SK-N-MC (cell line): ENCODE measurements around the gene CYB5R4.

Experiments
- DNase-seq: peaks from one replicate; pipeline ENCODE4 v3.0.0-alpha.2; 2011; ENCODE audit warnings: low read depth, low spot score
- H3K27ac ChIP-seq: fragments of 200-600 bp; sonication (generic); 2 replicates; pipeline ENCODE4 v1.5.1; 2016; ENCODE audit warnings: mixed run types
- H3K36me3 ChIP-seq: fragments of 200-600 bp; sonication (generic); 2 replicates; pipeline ENCODE4 v1.6.1; 2017; ENCODE audit warnings: antibody characterized with exemption, low read length, mixed read lengths; ENCODE audit not compliant: insufficient read depth
- H3K4me3 ChIP-seq: fragments of 200-600 bp; sonication (generic); 2 replicates; pipeline ENCODE4 v1.5.1; 2016
- H3K9ac ChIP-seq: fragments of 200-600 bp; sonication (generic); 2 replicates; pipeline ENCODE4 v1.8.0; 2017; ENCODE audit warnings: mixed run types, mixed read lengths; ENCODE audit not compliant: insufficient read length
- H3K9me3 ChIP-seq: fragments of 200-600 bp; sonication (generic); 2 replicates; pipeline ENCODE4 v1.6.1; 2017; ENCODE audit warnings: low read depth, mild to moderate bottlenecking, antibody characterized with exemption, low read length, moderate library complexity, mixed read lengths
- EZH2 ChIP-seq: fragments of 200-600 bp; sonication (generic); IDR thresholded peaks from one replicate; pipeline ENCODE4 v1.6.1; 2017; ENCODE audit warnings: antibody characterized with exemption
- FOXP2 ChIP-seq: optimal IDR thresholded peaks from 2 replicates; pipeline ENCODE3; 2011; ENCODE audit warnings: mild to moderate bottlenecking, moderate library complexity; ENCODE audit not compliant: insufficient read depth; ENCODE audit errors: extremely low read length, control extremely low read depth
- POLR2AphosphoS5 ChIP-seq: IDR thresholded peaks from 2 replicates; pipeline ENCODE4 v1.6.1; 2012; ENCODE audit warnings: mild to moderate bottlenecking, low read depth, low read length, borderline replicate concordance

Gene CYB5R4

GRCh38 chr6:83854766-83855165, 4.7 kb upstream of the CYB5R4 start:
- Histone ChIP-seq H3K27ac (no peak overlapping the region), H3K4me3 (no peak overlapping the region), H3K36me3 (no peaks in the 10 kb centered on the region), H3K9ac (no peak overlapping the region), H3K9me3 (no peaks in the 10 kb centered on the region)
- DNase-seq: no peak
- no peak for TF ChIP-seq POLR2AphosphoS5
- no peak for TF ChIP-seq FOXP2
- no peak for TF ChIP-seq EZH2

- H3K9me3 ChIP-seq: no peaks in the 10 kb centered on the region
- TF ChIP-seq EZH2: no peak
- no peak for TF ChIP-seq POLR2AphosphoS5
- no peak for TF ChIP-seq FOXP2
- H3K36me3 ChIP-seq: no peaks in the 10 kb centered on the region
- no peak for DNase-seq
- peak overlapping the region; percentile 70 for H3K9ac ChIP-seq
- H3K4me3 ChIP-seq: peak overlapping the region; percentile 89
- no peak overlapping the region for H3K27ac ChIP-seq
Observed at GRCh38 chr6:83860359-83860755, 868 bp downstream of the CYB5R4 start.

DNA sequence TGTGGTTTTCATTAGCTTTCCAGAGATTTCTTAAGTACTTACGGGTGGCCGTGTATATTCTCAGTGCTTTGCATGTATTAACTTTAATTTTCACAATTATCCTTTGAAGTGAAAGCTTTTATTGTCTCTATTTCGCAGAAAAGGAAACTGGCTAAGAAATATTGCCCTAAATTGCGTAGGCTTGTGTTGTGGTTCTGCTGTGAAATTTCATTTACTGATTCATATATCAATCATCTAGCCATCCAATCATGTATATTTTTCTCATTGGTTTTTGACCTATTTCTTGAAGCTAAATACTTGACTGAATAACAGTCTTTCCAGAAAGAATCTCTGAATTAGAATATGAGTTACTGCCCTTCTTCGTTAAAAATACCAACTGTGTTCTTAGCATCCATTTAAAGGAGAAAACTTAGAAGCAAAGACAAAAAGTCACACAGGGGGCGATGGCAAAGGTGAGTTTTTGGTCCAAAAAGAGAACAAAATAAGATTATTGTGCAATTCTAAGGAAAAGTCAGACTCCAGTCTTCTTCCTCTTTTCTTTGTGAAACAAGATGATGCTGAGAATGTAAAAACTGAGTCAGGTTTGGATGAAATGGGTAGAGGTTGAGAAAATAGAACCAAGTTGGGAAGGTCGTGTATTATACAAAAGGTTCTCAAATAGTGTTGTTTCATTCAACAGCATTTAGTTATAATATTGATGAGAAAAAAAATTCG, 1.4 kb downstream of the CYB5R4 start:
- DNase-seq: no peak
- TF ChIP-seq POLR2AphosphoS5 (no peak), EZH2 (no peak), FOXP2 (no peak)
- Histone ChIP-seq H3K36me3 (no peaks in the 10 kb centered on the region), H3K9ac (no peak overlapping the region), H3K4me3 (peak overlapping the region; percentile 89), H3K9me3 (no peaks in the 10 kb centered on the region), H3K27ac (no peak overlapping the region)

DNA sequence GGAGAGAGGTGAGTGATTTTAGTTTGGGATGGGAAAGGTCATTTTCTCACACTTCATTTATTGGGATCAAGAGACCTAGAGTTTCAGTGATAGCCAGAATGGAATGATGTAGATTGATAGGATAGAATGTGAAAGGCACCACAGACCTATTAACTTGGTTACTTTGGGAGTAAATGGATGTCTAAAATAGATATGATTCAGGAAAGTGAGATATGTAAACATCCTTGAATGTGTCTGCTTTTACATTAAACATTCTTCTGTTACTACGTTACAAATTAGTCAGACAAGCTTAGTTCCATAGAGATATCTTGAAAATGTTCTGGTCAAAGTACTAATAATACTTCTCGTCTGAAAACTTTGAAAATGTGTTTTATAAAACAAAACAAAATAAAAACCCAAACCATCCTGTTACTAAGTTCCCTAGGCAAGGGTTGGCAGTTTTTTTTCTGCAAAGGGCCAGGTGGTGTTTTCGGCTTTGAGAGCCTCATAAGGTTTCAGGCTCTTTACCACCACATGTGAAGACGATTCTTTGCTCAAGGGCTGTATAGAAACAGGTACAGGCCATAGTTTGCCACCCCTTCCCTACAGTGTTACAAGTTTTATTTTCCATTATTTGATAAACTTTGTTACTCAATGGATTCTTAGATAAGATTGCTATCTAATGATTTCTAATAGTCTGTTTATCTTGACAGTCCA, 3.4 kb downstream of the CYB5R4 start:
- Histone ChIP-seq H3K9me3 (no peaks in the 10 kb centered on the region), H3K9ac (no peak overlapping the region), H3K36me3 (peaks cover 13% of the 10 kb centered on the region), H3K4me3 (no peak overlapping the region), H3K27ac (no peak overlapping the region)
- no peak for TF ChIP-seq FOXP2
- no peak for TF ChIP-seq POLR2AphosphoS5
- no peak for TF ChIP-seq EZH2
- DNase-seq: no peak

DNA sequence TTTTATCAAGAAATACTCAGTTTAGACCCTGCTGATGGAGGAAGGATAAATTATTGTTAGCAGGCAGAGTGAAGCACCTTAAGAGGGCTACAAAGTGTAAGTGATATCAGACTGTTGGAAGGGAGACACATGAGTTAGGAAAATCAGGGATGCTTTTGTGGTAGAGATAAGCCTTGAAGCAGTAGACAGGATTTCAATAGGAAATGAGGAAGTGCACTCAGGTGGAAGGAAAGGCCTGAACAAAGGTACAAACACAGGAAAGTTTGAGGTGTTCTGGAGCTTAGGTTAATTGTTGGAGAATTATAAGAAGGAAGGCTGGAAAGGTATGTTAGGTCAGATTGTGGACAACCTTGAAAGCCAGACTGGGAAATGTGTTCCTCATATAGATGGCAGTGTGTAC, 7.6 kb downstream of the CYB5R4 start:
- no peak overlapping the region for H3K4me3 ChIP-seq
- no peak for TF ChIP-seq EZH2
- TF ChIP-seq FOXP2: no peak
- no peak for TF ChIP-seq POLR2AphosphoS5
- no peak for DNase-seq
- H3K9ac ChIP-seq: no peak overlapping the region
- peaks cover 13% of the 10 kb centered on the region for H3K36me3 ChIP-seq
- no peaks in the 10 kb centered on the region for H3K9me3 ChIP-seq
- H3K27ac ChIP-seq: no peak overlapping the region

DNA sequence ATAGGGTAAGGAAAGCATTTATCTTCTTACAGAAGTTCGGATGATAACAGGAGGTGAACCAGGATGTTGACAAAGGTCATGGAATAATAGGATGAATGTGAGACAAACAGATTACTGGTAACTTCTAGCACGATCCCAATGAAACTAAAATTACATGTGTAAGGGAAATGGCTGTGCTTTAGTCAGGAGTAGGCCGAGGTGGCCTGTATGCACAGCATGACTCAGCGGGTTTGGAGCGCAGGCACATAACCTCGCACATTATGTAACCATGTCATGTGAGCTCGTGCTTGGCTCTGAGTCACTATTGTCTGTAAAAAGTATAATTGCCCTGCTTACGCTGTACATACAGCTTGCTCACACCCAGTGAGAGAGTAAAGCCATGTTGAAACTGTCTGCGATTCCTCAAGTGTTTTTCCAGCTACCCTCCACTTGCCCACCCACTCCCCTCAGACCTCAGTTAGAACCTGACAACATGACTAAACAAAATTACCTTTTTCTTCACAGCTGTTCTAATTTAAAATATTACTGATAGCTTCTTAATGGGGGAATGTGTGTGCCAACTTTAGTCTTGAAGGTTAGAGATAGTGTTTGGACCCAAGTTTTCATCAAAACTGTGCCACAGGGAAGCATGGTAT, 8.2 kb downstream of the CYB5R4 start:
- Histone ChIP-seq H3K9me3 (no peaks in the 10 kb centered on the region), H3K27ac (no peak overlapping the region), H3K4me3 (no peak overlapping the region), H3K9ac (no peak overlapping the region), H3K36me3 (peaks cover 13% of the 10 kb centered on the region)
- TF ChIP-seq FOXP2 (no peak), POLR2AphosphoS5 (no peak), EZH2 (no peak)
- DNase-seq: no peak

GRCh38 chr6:83868639-83869038, 9.2 kb downstream of the CYB5R4 start:
- no peak overlapping the region for H3K27ac ChIP-seq
- H3K36me3 ChIP-seq: peaks cover 13% of the 10 kb centered on the region
- no peak overlapping the region for H3K4me3 ChIP-seq
- no peak for DNase-seq
- TF ChIP-seq FOXP2 (no peak), POLR2AphosphoS5 (no peak), EZH2 (no peak)
- H3K9ac ChIP-seq: no peak overlapping the region
- H3K9me3 ChIP-seq: no peaks in the 10 kb centered on the region

GRCh38 chr6:83870649-83871048, 11.2 kb downstream of the CYB5R4 start:
- Histone ChIP-seq H3K36me3 (peaks cover 13% of the 10 kb centered on the region), H3K9ac (no peak overlapping the region), H3K9me3 (no peaks in the 10 kb centered on the region), H3K4me3 (no peak overlapping the region), H3K27ac (no peak overlapping the region)
- no peak for TF ChIP-seq FOXP2
- TF ChIP-seq EZH2: no peak
- no peak for TF ChIP-seq POLR2AphosphoS5
- DNase-seq: no peak
